Kidney capillary endothelial cell (primary cell): ENCODE results near the gene APOA1.
A peak's percentile ranks its signal among the peaks of the same experiment; 100 is the strongest.

Experiments
- DNase-seq: peaks from one replicate; pipeline ENCODE4 v3.0.0-alpha.2; 2018; ENCODE audit warnings: low spot score

APOA1 gene

GRCh38 chr11:116837231-116838091 lies at the start of gene APOA1:
Gene APOA1, minus strand, starts transcription at chr11:116837622. Its CDS starts 235 bp downstream, at chr11:116837387.
- no peak for DNase-seq

GRCh38 chr11:116885951-116886655 lies 48.7 kb upstream of the APOA1 start:
- DNase-seq: no peak

GRCh38 chr11:116882386-116882785 lies 45.0 kb upstream of the APOA1 start:
- no peak for DNase-seq

GRCh38 chr11:116881143-116881542 lies 43.7 kb upstream of the APOA1 start:
- no peak for DNase-seq

- DNase-seq: peak; percentile 60
These were observed 42.6 kb upstream of the APOA1 start for GRCh38 chr11:116879800-116880625.

GRCh38 chr11:116876656-116877055 lies 39.2 kb upstream of the APOA1 start:
- DNase-seq: no peak

- DNase-seq: no peak
These were observed 37.8 kb upstream of the APOA1 start for GRCh38 chr11:116875194-116875593.

GRCh38 chr11:116874251-116874650 lies 36.8 kb upstream of the APOA1 start:
- no peak for DNase-seq

- no peak for DNase-seq
These were observed 36.0 kb upstream of the APOA1 start for GRCh38 chr11:116873381-116873780.

GRCh38 chr11:116871248-116871647 lies 33.8 kb upstream of the APOA1 start:
- DNase-seq: peak; percentile 40

- DNase-seq: no peak
These were observed 32.6 kb upstream of the APOA1 start for GRCh38 chr11:116870054-116870453.

- DNase-seq: no peak
These were observed 32.2 kb upstream of the APOA1 start for GRCh38 chr11:116869610-116870009.

- no peak for DNase-seq
These were observed 30.6 kb upstream of the APOA1 start for GRCh38 chr11:116868066-116868465.

- no peak for DNase-seq
These were observed 30.2 kb upstream of the APOA1 start for GRCh38 chr11:116867619-116868018.

- DNase-seq: no peak
These were observed 29.5 kb upstream of the APOA1 start for GRCh38 chr11:116866804-116867455.

GRCh38 chr11:116865696-116866095 lies 28.3 kb upstream of the APOA1 start:
- DNase-seq: no peak

- DNase-seq: no peak
These were observed 27.1 kb upstream of the APOA1 start for GRCh38 chr11:116864531-116864930.

- no peak for DNase-seq
These were observed 25.5 kb upstream of the APOA1 start for GRCh38 chr11:116862951-116863350.

- no peak for DNase-seq
These were observed 24.8 kb upstream of the APOA1 start for GRCh38 chr11:116862185-116862584.

- DNase-seq: peak; percentile 90
These were observed 24.1 kb upstream of the APOA1 start for GRCh38 chr11:116861539-116861938.

- DNase-seq: no peak
These were observed 22.9 kb upstream of the APOA1 start for GRCh38 chr11:116860303-116860702.

GRCh38 chr11:116859175-116859574 lies 21.8 kb upstream of the APOA1 start:
- DNase-seq: no peak
